Measurements from ENCODE around the gene LRP3. TPM values are rescaled to one million over a fixed set of nuclear protein-coding genes. Genes with fewer than 3 reads are reported as not detected.

LRP3 gene
- total RNA-seq, 2 experiments from 2014 or later: 0.14 to 0.43 TPM

DNA sequence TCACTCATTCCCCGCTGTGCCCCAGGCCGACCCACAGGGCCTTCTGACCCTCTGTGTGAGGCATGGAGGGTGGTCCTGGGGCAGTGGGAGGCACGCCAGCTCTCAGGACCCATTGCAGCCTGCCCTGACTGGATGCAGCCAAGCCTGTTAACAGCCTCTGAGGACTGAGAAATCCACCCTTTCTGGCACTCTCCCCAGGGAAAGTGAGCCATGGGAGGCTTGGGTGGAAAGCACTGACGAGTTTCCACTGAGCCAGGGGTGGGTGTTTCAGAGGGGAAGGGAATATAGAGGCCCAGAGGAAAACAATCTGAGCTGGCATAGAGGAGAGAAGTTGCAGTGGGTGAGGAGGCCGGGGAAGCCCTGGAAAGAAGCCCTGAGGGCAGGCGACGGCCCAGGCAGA, 62.1 kb downstream of the LRP3 start:
- Mint-ChIP-seq H3K4me3 (no peak overlapping the region), H3K27ac (no peak overlapping the region), H3K4me1 (peaks cover 10% of the 10 kb centered on the region), H3K36me3 (no peaks in the 10 kb centered on the region), H3K27me3 (peaks cover 11% of the 10 kb centered on the region), H3K9me3 (no peaks in the 10 kb centered on the region)
- ATAC-seq (ENCODE audit: low read depth) (no peak), DNase-seq (no peak)
- POLR2A ChIA-PET: no interaction called here

DNA sequence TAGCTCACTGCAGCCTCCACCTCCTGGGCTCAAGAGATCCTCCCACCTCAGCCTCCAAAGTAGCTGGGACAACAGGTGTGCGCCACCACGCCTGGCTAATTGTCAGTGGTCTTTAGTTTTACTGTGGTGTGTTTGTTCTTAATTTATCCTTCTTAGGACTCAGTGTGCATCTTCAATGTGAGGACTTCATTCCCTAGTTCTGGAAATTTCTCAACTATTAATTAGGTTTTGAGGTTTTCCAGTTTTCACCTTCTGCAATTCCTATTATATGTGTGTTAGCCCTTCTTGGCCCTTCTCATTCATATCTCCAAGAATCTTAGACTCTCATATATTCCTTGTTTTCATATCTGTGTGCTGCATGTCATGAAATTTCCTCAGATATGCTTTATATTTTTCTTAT, 63.7 kb downstream of the LRP3 start:
- H3K9me3 Mint-ChIP-seq: no peaks in the 10 kb centered on the region
- DNase-seq (no peak), ATAC-seq (ENCODE audit: low read depth) (no peak)
- no peak overlapping the region for H3K27ac Mint-ChIP-seq
- peaks cover 11% of the 10 kb centered on the region for H3K27me3 Mint-ChIP-seq
- no peak overlapping the region for H3K4me3 Mint-ChIP-seq
- POLR2A ChIA-PET: no interaction called here
- H3K36me3 Mint-ChIP-seq: no peaks in the 10 kb centered on the region
- peaks cover 11% of the 10 kb centered on the region for H3K4me1 Mint-ChIP-seq

Other genes with a start within 250 kb of the LRP3 start
- gene CEP89, start 222.4 kb upstream of the LRP3 start, total RNA-seq: 10 to 100 TPM; 21.0 to 27.2 TPM
- 1 to 10 TPM; 6.3 to 7.0 TPM for gene FAAP24, start 222.1 kb upstream of the LRP3 start, total RNA-seq
- 1 to 10 TPM; 1.6 to 1.8 TPM for gene RHPN2, start 129.4 kb upstream of the LRP3 start, total RNA-seq
- 10 to 100 TPM; 14.0 to 14.7 TPM for gene GPATCH1, start 113.1 kb upstream of the LRP3 start, total RNA-seq
- gene WDR88, start 62.2 kb upstream of the LRP3 start, total RNA-seq: not detected
- not detected for gene SLC7A10, start 31.5 kb downstream of the LRP3 start, total RNA-seq
- gene CEBPA, start 108.2 kb downstream of the LRP3 start, total RNA-seq: 1 to 10 TPM; 1.6 to 1.9 TPM
- 10 to 100 TPM; 26.2 to 26.3 TPM for gene CEBPG, start 179.4 kb downstream of the LRP3 start, total RNA-seq

All from activated naive CD8-positive, alpha-beta T cell treated with anti-CD3 and anti-CD28 coated beads, Interleukin-2, amount 10 ng/mL, durations not matched to agents 7 days and 5 days (primary cell).